ENCODE measurements around the gene PRIMPOL.
"Not testable (repeated sequence)": the region's sequence is repeated elsewhere in the genome, so short reads cannot be mapped to it uniquely, and the experiment has no call there.

The PRIMPOL gene

DNA sequence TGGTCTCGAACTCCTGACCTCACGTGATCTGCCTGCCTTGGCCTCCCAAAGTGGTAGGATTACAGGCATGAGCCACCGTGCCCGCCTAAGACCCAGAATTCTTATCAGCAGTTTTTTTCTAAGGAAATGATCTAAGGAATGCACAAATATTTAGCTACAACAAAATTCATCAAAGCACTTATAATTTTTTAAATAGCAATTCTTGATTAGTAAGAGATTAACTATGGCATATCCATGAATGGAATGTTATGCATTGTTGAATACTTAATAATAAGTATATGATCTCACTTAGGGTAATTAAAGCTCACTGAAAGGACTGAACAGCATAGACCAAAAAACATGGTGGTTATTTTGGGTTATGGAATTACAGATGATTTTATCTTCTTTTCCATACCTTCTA lies 66.0 kb downstream of the PRIMPOL start:
- DNase-seq = no peak

DNA sequence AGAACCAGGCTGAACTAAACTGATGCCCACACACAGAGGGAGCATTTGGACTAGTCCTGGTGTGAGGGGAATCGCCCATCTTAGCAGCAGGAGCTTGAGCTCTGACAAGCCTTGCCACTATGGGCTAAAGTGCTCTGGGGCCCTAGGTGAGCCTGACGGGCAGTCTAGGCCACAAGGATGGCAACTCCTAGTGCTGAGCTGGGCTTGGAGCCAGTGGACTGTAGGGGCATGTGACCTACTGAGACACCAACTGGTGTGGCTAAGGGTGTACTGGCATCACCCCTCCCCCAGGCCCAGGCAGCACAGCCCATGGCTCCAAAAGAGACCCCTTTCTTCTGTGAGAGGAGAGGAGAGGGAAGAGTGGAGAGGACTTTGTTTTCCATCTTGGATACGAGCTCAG lies 69.9 kb downstream of the PRIMPOL start:
- DNase-seq = no peak

DNA sequence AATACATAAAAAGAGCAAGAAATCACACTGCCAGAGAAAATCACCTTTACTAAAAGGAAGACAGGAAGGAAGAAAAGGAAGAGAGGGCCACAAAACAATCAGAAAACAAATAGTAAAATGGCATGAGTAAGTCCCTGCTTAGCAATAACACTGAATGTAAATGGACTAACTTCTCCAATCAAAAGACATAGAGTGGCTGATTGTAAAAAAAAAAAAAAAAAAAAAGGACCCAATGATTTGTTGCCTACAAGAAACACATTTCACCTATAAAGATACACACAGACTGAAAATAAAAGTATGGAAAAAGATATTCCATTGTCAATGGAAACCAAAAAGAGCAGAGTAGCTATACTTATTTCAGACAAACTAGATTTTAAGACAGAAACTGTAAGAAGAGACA lies 71.7 kb downstream of the PRIMPOL start:
- DNase-seq = no peak

DNA sequence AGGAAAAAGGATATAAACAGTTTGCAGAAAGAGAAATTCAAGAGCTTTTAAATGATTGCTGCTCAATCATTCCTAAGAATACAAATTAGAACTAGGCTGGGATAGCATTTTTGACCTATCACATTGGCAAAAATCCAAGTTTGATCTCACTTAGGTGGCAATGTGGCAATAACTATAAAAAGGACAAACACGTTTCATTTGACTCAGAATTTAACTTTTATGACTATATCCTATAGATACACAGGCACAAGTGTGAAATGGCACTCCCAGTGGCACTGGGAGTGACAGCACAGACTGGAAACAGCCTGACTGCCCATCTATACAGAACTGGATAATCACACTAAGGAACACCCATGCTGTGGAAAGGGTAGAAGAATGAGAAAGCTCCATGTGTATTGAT lies 73.3 kb downstream of the PRIMPOL start:
- no peak for DNase-seq

DNA sequence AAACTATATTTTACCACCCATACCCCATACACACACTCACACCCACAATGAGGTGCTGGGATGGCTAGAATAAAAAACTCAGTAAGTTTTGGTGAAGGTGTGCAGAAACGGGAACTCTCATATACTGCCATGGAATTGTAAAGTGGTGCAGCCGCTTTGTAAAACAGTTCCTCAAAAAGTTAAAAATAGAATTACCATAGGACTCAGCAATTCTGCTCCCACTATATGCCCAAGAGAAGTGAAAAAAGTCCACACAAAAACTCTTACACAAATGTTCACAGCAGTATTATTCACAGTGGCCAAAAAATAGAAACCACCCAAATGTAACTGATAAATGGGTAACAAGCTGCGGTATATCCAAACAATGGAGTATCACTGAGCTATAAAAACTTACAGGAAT lies 77.9 kb downstream of the PRIMPOL start:
- no peak for DNase-seq

DNA sequence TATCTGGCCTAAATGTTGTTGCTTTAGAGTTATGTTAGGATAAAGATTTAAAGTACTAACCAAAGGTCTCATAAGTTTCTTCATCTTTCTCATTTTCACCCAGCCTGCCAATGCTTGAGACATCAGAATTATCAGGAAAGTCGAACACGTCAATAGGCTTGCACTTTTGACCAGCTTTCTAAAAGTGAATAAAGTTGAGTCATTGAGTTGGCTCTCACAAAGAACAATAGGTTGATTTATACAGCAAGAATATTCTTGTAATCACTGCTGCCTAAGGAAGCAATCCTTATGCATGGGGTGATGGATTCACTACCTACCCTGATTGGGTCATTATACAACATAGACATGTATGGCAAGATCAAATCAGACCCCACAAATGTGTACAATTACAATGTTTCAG lies 79.3 kb downstream of the PRIMPOL start:
- DNase-seq = no peak

DNA sequence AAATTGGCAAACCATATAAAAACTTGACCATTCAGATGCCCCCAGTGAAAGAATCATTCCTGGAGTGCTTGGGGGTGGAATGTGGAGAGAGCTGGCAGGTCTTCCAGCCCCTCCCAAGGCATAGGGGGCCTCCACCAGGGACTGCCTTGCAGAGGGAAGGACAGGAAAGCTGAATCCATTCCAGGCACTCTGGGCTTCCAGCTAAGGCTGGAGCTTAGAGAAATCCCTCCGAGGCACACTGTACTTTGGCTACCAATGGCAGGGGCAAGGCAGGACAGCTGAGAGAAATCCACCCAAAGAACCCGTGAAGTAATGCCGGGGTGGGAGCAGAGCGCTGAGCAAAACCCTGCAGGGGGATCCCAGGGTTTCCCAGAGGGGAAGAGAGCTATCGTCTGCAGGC lies 80.4 kb downstream of the PRIMPOL start:
- DNase-seq = no peak

DNA sequence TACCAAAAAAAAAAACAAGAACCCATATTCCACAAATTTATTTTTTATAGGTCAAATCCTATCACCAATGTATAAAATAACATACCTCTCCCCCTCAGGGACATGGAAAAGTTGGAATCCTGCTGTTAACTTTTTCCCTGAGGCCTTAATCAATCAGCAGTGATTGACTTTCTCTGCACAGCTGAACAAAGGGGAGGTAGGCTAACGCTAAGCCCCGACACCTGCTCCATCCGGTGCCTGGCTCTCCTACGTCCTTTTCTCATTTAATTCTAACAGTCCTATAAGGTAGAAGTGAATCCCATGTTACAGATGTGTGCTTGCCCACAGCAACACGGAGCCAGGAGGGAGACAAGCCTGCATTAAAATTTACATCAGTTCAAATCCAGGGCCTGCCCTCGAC lies 81.5 kb downstream of the PRIMPOL start:
- DNase-seq = no peak

DNA sequence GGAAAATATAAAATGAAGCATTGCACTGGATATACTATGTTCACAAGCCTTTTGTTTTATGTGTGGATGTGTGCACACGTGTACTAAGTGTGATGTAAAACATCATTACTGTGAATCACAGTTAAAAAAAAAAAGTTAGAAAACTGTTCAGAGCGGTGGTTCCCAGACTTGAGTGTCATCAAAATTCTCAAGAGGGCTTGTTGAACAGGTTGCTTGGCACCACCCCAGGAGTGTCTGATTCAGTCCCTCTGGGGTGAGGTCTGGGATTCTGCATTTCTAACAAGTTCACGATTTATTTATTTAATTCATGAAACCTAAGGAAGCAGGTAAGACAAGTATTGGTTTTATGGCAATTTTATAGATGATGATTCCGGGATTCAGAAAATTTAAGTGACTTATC lies 82.6 kb downstream of the PRIMPOL start:
- DNase-seq = no peak

DNA sequence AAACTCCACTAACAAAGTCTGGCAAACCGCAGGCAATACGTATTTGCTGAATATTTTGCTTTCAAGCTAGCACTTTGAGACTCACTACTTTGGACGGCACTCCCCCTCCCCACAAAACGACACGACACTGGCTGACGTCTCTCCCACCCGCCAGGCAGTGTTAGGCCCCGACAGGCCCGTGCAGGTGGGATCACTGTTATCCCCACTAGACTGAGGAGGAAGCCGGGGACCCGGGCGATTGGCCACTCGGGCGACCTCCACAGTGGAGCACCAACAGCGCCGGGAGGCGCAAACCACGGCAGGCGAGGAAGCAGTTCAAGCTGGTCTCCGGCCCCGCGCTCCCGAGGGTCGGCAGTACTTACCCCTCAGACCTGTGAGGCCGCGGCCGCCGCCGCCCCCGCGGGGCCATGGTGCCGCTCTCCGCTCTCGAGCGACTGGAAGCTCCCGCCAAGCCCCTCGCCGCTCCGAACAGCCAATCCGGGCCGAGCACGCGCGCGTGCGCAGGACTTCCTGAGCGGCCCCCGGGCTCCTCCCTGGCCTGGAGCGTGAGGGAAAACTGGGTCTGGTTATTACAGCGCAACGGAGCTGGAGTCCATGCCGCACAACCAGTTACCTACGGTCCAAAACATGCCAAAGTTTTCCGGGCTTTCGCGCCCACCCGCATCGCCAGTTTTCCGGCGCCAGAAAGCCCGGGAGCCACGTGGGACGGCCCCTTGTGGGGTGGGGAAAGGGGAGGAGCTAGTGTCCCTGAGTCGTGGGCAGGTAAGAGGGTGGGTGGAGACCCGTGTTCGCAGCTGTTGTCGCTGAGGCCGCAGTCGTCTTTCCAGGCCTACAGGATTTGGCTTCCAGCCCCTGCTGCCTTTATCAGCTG lies 84.4 kb downstream of the PRIMPOL start, which contains the start of gene CENPU:
CENPU (minus strand) TSS at position 443 of the 871 bp plus-strand sequence; CDS start at position 409, 34 bp downstream.
- DNase-seq = peak; percentile 98

DNA sequence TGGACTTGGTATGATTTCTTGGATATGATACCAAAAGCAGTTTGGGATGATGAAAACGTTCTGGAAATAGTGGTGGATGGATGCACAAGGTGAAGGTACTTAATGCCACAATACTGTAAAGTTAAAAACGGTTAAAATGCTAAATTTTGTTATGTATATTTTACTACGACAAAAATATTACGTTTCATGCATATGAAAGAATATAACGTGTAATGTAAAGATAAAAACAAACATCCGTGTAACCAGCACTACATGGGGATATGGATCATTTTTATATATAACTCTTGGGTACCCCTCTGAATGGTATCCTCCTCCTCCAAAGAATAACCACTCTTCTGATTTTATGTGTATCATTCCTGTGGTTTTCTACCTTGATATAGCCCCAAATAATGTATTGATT lies 85.2 kb downstream of the PRIMPOL start:
- no peak for DNase-seq

DNA sequence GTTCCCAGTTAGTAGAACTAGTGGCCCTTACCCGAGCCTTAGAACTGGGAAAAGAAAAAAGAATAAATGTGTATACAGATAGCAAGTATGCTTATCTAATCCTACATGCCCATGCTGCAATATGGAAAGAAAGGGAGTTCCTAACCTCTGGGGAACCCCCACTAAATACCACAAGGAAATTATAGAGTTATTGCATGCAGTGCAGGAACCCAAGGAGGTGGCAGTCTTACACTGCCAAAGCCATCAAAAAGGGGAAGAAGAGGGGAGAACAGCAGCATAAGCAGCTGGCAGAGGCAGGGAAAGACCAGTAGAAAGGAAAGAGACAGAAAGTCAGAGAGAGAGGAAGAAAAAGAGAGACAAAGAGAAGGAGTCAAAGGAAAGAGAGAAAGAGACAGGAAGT lies 90.0 kb downstream of the PRIMPOL start:
- not testable (repeated sequence) for DNase-seq

DNA sequence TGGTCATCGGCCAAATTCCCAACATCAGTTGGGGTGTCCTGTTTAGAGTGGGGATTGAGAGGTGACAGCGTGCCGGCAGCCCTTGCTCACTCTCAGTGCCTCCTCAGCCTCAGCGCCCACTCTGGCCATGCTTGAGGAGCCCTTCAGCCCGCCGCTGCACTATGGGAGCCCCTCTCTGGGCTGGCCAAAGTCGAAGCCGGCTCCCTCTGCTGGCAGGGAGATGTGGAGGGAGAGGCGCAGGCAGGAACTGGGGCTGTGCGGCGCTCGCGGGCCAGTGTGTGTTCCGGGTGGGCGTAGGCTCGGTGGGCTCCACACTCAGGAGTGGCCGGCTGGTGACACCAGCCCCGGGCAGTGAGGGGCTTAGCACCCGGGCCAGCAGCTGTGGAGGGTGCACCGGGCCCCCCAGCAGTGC lies 91.4 kb downstream of the PRIMPOL start:
- DNase-seq = no peak

DNA sequence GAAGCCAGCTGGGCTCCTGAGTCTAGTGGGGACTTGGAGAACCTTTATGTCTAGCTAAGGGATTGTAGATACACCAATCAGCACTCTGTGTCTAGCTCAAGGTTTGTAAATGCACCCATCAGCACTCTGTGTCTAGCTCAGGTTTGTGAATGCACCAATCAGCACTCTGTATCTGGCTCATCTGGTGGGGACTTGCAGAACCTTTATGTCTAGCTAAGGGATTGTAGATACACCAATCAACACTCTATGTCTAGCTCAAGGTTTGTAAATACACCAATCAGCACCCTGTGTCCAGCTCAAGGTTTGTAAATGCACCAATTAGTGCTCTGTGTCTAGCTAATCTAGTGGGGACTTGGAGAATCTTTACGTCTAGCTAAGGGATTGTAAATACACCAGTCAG lies 92.1 kb downstream of the PRIMPOL start:
- not testable (repeated sequence) for DNase-seq

DNA sequence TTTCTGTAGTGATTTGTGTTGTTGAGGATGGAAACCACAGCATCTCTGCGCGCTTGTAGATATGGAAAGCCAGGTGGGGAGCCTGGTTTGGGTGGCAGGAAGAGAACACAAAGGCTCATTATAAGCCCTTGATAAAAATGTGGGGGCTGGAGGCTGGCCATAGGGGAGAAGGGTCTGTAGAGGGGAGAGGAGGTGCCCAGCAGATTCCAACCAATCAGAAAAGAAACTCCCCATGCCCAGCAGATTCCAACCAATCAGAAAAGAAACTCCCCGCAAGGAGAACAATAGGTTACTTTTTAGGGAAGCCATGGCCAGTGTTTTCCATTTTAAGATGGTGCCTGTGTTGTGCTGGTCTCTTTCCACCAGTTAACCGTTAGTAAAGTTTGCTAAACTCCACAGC lies 94.1 kb downstream of the PRIMPOL start:
- DNase-seq = no peak

DNA sequence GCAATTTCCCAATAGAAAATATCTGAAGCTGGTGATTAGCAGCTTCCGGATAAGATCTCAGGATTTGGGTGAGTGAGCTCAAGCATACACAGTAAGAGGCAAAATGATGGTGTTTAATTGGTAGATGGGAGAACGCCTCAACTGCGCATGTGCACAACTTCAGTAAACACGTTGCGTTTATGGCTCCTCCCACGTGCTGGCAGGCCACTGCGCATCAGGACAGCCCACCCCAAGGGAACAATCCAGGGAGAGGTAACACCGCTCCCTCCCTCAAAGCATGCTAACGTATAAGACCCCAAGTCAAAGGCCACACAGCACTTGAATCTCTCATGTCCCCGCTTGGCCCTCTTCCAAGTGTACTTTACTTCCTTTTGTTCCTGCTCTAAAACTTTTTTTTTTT lies 94.7 kb downstream of the PRIMPOL start:
- DNase-seq = no peak

Data from activated CD8-positive, alpha-beta memory T cell treated with anti-CD3 and anti-CD28 coated beads for 24 hours (primary cell).